Natural killer cell treated with Interleukin-12 subunit alpha and Interleukin-12 subunit beta and Interleukin-15 and Interleukin-18, amount 100 ng/mL, for 72 hours (primary cell): ENCODE measurements around the gene TFRC. TPM values are rescaled to one million over a fixed set of nuclear protein-coding genes. Genes with fewer than 3 reads are reported as not detected.
A peak's percentile ranks its signal among the peaks of the same experiment; 100 is the strongest.
"Not testable (repeated sequence)": the region's sequence is repeated elsewhere in the genome, so short reads cannot be mapped to it uniquely, and the experiment has no call there.

Experiments used
- ATAC-seq, 2 donors: fragments of 150-1000 bp; cut with Tn5 transposase in 1 of 2; sonication (Bioruptor Pico), chemical (Tn5 transposase) in 1 of 2; 2 replicates each; pipeline ENCODE4 v1.10.0; 2021
- DNase-seq: peaks from one replicate; pipeline ENCODE4 v3.0.0; 2022; ENCODE audit warnings: low spot score
- H3K27ac Mint-ChIP-seq, 2 donors: 1 replicate in 1 of 2; 2 replicates in 1 of 2; pipeline ENCODE4 v1.8.0; 2022; ENCODE audit warnings: mixed read lengths in 2 of 2, mild to moderate bottlenecking in 1 of 2, moderate library complexity in 1 of 2
- H3K27me3 Mint-ChIP-seq, 2 donors: 1 replicate in 1 of 2; 2 replicates in 1 of 2; pipeline ENCODE4 v1.8.0; 2022; ENCODE audit warnings: mixed read lengths in 2 of 2
- H3K36me3 Mint-ChIP-seq: one replicate; pipeline ENCODE4 v1.8.0; 2022; ENCODE audit warnings: mixed read lengths
- H3K4me1 Mint-ChIP-seq, 2 donors: 1 replicate in 1 of 2; 2 replicates in 1 of 2; pipeline ENCODE4 v1.8.0; 2022; ENCODE audit warnings: low read depth in 2 of 2, mixed read lengths in 2 of 2, mild to moderate bottlenecking in 1 of 2
- H3K4me3 Mint-ChIP-seq: one replicate; pipeline ENCODE4 v1.8.0; 2022; ENCODE audit warnings: mixed read lengths
- H3K9me3 Mint-ChIP-seq: 2 replicates; pipeline ENCODE4 v1.8.0; 2022; ENCODE audit warnings: mixed read lengths
- total RNA-seq, 2 donors: library from RNA; stranded (reverse); gene quantifications; one replicate each; pipeline ENCODE4 v1.2.3, GENCODE V29; 2022

Gene TFRC
- total RNA-seq, 2 donors from 2014 or later: 395 to 476 TPM

DNA sequence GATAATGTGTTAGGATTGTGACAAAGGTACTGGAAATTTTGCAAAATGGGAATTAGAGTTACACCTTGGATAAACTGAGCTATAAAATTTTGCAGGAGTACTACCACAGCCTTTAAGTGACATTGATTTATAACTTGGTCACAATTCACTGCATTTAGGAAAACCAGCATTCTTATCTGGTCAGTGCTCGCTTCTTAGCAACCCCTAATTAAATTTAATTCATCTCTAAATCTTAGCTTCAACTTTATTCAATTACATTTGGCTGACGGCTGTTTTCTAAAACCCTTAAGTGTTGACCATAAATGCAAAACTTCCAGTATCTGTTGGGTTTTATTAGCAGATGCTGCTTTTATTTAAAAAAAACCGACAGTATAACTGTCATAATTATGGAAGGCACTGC is 31.3 kb downstream of the TFRC start:
- Mint-ChIP-seq H3K9me3 (no peaks in the 10 kb centered on the region), H3K27me3 (no peaks in the 10 kb centered on the region), H3K36me3 (peaks cover 33% of the 10 kb centered on the region), H3K4me3 (no peak overlapping the region), H3K4me1 (peaks cover 6 to 8% of the 10 kb centered on the region in 2 donors), H3K27ac (no peak overlapping the region)
- no peak for ATAC-seq
- DNase-seq: no peak

- Mint-ChIP-seq H3K36me3 (peaks cover 23% of the 10 kb centered on the region), H3K4me1 (peaks cover 0 to 2% of the 10 kb centered on the region in 2 donors), H3K4me3 (no peak overlapping the region), H3K27me3 (no peaks in the 10 kb centered on the region), H3K9me3 (no peaks in the 10 kb centered on the region), H3K27ac (no peak overlapping the region)
- DNase-seq (no peak), ATAC-seq (no peak)
Observed at GRCh38 chr3:196049653-196050052, 32.2 kb downstream of the TFRC start.

DNA sequence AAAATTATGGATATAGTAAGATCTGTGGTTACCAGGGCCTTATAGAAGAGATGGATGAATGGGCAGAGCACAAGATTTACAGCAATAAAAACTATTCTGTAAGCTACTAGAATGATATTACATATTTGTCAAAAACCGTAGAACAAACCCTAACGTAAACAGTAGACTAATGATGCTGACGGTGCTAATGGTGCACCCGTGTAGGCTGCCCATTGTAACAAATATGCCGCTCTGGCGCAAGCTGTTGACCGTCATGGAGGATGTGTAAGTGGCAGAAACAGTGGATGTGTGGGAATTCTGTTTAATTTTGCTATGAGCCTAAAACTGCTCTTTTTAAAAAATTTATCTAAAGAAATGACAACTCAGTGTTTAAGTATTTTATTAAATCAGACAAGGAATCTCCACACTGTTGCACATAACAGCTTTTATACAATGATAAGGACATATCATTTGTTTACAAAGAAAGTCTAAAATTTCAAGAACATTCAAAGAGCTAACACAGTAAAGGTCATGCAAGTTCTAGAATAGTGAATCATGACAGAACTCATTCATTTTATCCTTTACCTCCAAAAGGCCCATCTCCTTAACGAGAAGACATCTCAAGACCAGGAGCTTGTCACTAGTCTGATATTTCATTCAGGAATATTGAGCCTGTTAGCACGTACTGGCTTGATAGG is 32.8 kb downstream of the TFRC start:
- no peak overlapping the region for H3K27ac Mint-ChIP-seq
- H3K36me3 Mint-ChIP-seq: peaks cover 22% of the 10 kb centered on the region
- no peaks in the 10 kb centered on the region for H3K27me3 Mint-ChIP-seq

DNA sequence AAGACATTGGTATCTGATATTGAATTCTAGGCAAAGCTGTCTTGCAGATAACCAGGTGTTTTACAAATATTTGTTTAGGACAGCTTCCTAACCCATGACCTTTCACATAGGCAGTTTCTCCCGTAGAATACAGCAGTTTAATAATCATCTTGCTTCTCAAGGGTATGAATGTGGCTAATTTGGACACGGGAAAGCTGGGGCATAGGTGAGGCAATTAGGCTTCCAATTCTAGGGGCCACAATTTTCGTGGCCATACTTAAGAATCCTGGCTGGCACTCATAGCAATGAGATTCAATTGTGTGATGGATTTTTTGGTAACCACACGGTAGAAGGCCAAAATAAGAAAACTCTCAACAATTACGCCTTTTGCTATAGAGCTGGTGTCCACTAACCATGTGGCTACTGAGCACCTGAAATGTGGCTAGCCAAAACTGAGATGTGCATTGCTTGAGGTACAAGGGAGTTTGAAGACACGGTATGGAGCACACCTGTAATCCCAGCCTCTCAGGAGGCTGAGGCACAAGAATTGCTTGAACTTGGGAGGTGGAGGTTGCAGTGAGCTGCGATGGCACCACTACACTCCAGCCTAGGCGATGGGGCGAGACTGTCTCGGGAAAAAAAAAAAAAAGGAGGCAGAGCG is 34.4 kb downstream of the TFRC start:
- DNase-seq (no peak), ATAC-seq (no peak)
- peaks cover 17% of the 10 kb centered on the region for H3K36me3 Mint-ChIP-seq
- no peak overlapping the region for H3K4me3 Mint-ChIP-seq
- no peaks in the 10 kb centered on the region for H3K9me3 Mint-ChIP-seq
- no peaks in the 10 kb centered on the region for H3K27me3 Mint-ChIP-seq
- no peak overlapping the region for H3K27ac Mint-ChIP-seq
- peaks cover 0 to 2% of the 10 kb centered on the region in 2 donors for H3K4me1 Mint-ChIP-seq

More for the DNA sequence above, 32.8 kb downstream of the TFRC start:
- no peaks in the 10 kb centered on the region for H3K9me3 Mint-ChIP-seq
- DNase-seq (no peak), ATAC-seq (no peak)
- no peak overlapping the region for H3K4me3 Mint-ChIP-seq
- H3K4me1 Mint-ChIP-seq: peaks cover 0 to 2% of the 10 kb centered on the region in 2 donors

DNA sequence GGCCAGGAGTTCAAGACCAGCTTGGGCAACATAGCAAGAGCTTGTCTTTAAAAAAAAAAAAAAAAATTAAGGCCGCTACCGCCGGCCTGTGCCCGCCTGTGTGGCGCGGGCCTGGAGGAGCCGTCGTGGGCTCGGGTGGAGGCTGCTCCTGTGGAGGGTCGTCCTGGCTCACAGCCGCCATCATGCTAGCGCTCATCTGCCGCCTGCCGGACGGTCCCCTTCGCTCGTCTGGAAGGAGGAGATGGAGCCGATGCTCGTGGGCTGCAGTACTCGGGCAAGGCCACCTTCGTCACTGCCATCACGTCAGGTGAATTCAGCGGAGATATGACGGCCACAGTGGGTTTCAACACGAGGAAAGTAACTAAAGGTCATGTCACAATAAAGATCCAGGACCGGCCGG is 37.4 kb downstream of the TFRC start:
- H3K27ac Mint-ChIP-seq: no peak overlapping the region
- H3K36me3 Mint-ChIP-seq: peaks cover 10% of the 10 kb centered on the region
- no peak overlapping the region for H3K4me3 Mint-ChIP-seq
- H3K9me3 Mint-ChIP-seq: no peaks in the 10 kb centered on the region
- no peak for ATAC-seq
- no peaks in the 10 kb centered on the region for H3K27me3 Mint-ChIP-seq
- peaks cover 0 to 2% of the 10 kb centered on the region in 2 donors for H3K4me1 Mint-ChIP-seq
- DNase-seq: no peak

DNA sequence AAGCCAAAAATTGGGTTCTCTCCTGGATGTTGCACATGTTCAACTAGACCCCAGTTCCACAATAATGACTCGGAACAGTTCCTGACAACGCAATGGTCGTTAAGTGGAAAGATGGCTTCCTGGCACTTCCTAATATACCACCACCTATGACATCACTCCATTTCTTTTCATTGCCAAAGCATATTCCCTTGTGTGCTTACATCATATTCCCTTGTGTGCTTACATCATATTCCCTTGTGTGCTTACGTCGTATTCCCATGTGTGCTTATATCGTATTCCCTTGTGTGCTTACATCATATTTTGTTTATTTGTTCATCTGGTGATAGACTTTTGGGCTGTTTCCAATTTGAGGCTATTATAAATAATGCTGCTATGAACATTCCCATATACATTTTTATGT is 39.2 kb downstream of the TFRC start:
- Mint-ChIP-seq H3K4me1 (peaks cover 0 to under 1% of the 10 kb centered on the region in 2 donors), H3K27me3 (peaks cover 0 to 2% of the 10 kb centered on the region in 2 donors), H3K9me3 (no peaks in the 10 kb centered on the region), H3K36me3 (peaks cover 4% of the 10 kb centered on the region), H3K4me3 (no peak overlapping the region), H3K27ac (no peak overlapping the region)
- DNase-seq (no peak), ATAC-seq (no peak)

DNA sequence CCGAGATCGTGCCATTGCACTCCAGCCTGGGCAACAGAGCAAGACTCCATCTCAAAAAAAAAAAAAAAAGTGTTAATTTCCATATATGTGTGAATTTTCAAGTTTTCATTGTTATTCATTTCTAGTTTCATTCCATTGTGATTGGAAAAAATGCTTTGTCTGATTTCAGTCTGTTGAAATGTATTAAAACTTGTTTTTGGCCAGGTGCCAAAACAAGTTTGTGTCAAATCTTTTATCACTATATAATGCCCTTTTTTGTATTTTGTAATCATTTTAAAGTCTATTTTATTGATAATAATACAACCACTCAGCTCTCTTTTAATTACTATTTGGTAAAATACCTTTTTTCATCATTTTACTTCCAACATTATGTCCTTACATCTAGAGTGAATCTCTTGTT is 42.5 kb downstream of the TFRC start:
- no peak for ATAC-seq
- no peak overlapping the region for H3K4me3 Mint-ChIP-seq
- no peaks in the 10 kb centered on the region for H3K9me3 Mint-ChIP-seq
- peaks cover 0 to 5% of the 10 kb centered on the region in 2 donors for H3K27me3 Mint-ChIP-seq
- no peak for DNase-seq
- no peaks in the 10 kb centered on the region for H3K4me1 Mint-ChIP-seq
- no peak overlapping the region for H3K27ac Mint-ChIP-seq
- H3K36me3 Mint-ChIP-seq: peaks cover 4% of the 10 kb centered on the region

DNA sequence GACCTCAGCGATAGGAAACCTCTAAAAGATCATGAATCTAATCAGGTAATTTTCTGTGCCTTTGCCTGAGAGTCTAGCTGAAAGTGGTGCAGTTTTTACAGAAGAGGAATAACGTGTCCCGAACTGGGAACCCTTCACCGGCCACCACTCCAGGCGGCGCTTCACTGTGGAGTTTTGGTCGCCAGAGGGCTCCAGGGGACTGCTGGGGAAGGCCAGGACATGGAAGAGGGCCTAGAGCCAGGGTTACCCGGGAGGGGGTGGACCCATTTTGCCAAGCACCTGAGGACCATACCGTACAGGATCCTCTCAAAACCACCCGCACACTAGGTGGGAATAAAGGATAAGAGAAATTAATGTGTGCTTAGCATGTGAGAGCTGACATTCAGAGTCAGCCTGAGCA is 55.8 kb downstream of the TFRC start:
- not testable (repeated sequence) for H3K4me1 Mint-ChIP-seq, DNase-seq, H3K27ac Mint-ChIP-seq, H3K4me3 Mint-ChIP-seq, H3K36me3 Mint-ChIP-seq, ATAC-seq, H3K9me3 Mint-ChIP-seq
- peaks cover 15 to 38% of the 10 kb centered on the region in 2 donors for H3K27me3 Mint-ChIP-seq

GRCh38 chr3:196024968-196025367 is 56.9 kb downstream of the TFRC start:
- ATAC-seq: no peak
- no peak for DNase-seq
- Mint-ChIP-seq H3K4me1 (no peaks in the 10 kb centered on the region), H3K4me3 (no peak overlapping the region), H3K36me3 (no peaks in the 10 kb centered on the region), H3K9me3 (no peaks in the 10 kb centered on the region), H3K27me3 (peaks cover 16 to 32% of the 10 kb centered on the region in 2 donors), H3K27ac (no peak overlapping the region)

- Mint-ChIP-seq H3K9me3 (no peaks in the 10 kb centered on the region), H3K27ac (no peak overlapping the region), H3K4me3 (no peak overlapping the region), H3K4me1 (no peaks in the 10 kb centered on the region), H3K27me3 (peaks cover 16 to 30% of the 10 kb centered on the region in 2 donors), H3K36me3 (no peaks in the 10 kb centered on the region)
- no peak for ATAC-seq
- DNase-seq: no peak
Observed at GRCh38 chr3:196023947-196024346, 57.9 kb downstream of the TFRC start.

DNA sequence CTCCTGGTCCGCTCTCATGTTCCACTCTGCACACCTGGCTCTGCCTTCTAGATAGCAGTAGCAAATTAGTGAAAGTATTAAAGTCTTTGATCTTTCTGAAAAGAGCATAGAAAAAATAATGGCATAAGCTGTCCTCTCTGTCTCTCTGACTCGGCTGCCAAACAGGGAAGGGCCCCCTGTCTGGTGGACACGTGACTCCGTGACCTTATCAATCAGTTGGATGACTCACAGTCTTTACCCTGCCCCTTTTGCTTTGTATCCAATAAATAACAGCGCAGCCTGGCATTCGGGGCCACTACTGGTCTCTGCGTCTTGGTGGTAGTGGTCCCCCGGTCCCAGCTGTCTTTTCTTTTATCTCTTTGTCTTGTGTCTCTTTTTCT is 59.4 kb downstream of the TFRC start:
- not testable (repeated sequence) for DNase-seq, H3K4me1 Mint-ChIP-seq, H3K27ac Mint-ChIP-seq, H3K9me3 Mint-ChIP-seq, H3K36me3 Mint-ChIP-seq, H3K4me3 Mint-ChIP-seq, ATAC-seq
- peaks cover 20 to 30% of the 10 kb centered on the region in 2 donors for H3K27me3 Mint-ChIP-seq

DNA sequence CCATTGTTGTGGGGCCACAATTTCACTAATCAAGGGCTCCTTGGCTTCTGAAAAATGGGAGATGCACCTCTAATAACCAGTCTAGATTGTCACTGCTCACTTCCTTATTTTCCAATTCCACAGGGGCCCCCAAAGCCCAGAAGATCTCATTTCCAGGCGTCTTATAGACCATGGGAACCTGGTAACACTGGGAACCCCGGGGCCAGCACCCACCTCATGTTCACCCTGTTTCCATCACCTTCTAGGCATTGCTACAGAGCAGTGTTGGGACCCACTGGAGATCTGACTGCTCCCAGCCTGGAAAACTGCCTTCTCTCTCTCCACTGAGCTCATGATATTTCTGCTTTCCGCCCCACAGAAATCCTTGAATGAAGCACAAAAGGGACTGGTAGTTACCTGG is 61.5 kb downstream of the TFRC start:
- no peaks in the 10 kb centered on the region for H3K9me3 Mint-ChIP-seq
- ATAC-seq (no peak), DNase-seq (no peak)
- H3K27me3 Mint-ChIP-seq: peaks cover 22 to 23% of the 10 kb centered on the region in 2 donors
- H3K4me3 Mint-ChIP-seq: no peak overlapping the region
- H3K27ac Mint-ChIP-seq: no peak overlapping the region
- no peaks in the 10 kb centered on the region for H3K36me3 Mint-ChIP-seq
- H3K4me1 Mint-ChIP-seq: no peaks in the 10 kb centered on the region

DNA sequence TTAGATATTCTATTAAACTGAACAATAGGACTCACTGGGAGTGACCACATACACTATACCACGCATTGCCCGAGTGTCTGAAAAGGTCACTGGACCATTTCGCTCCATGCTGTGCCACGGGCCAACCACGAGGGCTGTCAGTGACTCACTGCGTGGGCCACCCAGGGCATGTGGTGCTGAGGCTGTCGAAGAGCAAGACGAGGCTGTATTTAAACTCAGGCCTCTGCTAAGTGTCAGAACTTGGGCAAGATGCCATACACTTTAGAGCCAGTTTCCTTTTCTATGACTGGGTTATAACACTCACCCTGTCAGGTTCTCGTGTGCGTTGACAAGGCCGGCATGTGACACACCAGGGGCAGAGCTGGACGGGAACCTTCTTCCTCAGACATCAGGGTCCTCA is 62.3 kb downstream of the TFRC start:
- not testable (repeated sequence) for H3K27ac Mint-ChIP-seq, H3K36me3 Mint-ChIP-seq, H3K9me3 Mint-ChIP-seq, H3K4me1 Mint-ChIP-seq, H3K4me3 Mint-ChIP-seq, DNase-seq
- ATAC-seq: peak; percentile 36 to 77
- peaks cover 22 to 23% of the 10 kb centered on the region in 2 donors for H3K27me3 Mint-ChIP-seq

DNA sequence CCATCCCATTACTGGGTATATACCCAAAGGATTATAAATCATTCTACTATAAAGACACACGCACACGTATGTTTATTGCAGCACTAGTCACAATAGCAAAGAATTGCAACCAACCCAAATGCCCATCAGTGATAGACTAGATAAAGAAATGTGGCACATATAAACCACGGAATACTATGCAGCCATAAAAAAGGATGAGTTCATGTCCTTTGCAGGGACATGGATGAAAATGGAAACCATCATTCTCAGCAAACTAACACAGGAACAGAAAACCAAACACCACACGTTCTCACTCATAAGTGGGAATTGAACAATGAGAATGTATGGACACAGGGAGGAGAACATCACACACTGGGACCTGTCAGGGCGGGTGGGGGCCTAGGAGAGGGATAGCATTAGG is 63.7 kb downstream of the TFRC start:
- H3K4me3 Mint-ChIP-seq, H3K27ac Mint-ChIP-seq, H3K4me1 Mint-ChIP-seq, ATAC-seq, H3K36me3 Mint-ChIP-seq, H3K9me3 Mint-ChIP-seq, DNase-seq: not testable (repeated sequence)
- peaks cover 20 to 21% of the 10 kb centered on the region in 2 donors for H3K27me3 Mint-ChIP-seq
